SIG-M5 (cell line): Measurements from ENCODE around the gene POLRMT.
"Not testable (repeated sequence)": the region's sequence is repeated elsewhere in the genome, so short reads cannot be mapped to it uniquely, and the experiment has no call there.

Experiments
- DNase-seq: peaks from one replicate; lab custom pipeline; 2025; lab: John Stamatoyannopoulos, UW

POLRMT gene

GRCh38 chr19:626566-626965 is 6.8 kb downstream of the POLRMT start:
- not testable (repeated sequence) for DNase-seq

- DNase-seq: no peak
These were observed 8.1 kb downstream of the POLRMT start for GRCh38 chr19:625257-625656.

GRCh38 chr19:624433-625109 is 8.8 kb downstream of the POLRMT start:
- DNase-seq: no peak

- DNase-seq: no peak
These were observed 9.4 kb downstream of the POLRMT start for GRCh38 chr19:623974-624373.

DNA sequence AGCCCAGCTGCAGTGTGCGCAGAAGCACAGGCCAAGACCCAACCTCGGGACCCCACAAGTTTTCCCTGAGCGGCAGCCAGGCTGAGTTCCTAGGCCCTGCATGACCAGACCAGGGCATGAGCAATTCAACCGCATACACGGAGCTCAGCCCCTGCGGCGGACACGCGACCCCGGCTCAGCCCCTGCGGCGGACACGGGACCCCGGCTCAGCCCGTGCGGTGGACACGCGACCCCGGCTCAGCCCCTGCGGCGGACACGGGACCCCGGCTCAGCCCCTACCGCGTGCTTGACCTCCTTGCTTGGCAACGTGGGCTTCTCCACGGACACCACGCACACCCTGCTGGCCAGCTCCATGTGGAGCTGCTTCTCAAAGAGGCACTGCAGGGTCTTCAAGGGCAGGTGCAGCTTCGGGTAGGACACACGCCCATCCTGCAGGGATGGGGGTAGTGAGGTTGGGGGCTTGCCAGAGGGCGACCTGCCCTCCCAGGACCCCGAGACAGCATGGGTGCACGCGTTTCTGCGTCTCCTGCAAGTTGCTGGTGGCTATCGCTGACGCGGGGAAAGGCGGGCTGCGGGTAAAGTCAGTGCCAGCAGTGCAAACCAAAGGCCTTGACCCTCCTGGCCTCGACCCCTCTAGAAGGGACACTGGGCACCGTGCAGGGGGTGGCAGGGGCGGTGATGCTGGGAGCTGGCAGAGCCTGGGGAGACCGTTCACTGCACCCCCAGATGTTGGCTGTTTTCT is 10.0 kb downstream of the POLRMT start:
- no peak for DNase-seq

- no peak for DNase-seq
These were observed 10.7 kb downstream of the POLRMT start for GRCh38 chr19:622666-623065.

- no peak for DNase-seq
These were observed 11.5 kb downstream of the POLRMT start for GRCh38 chr19:621819-622218.

GRCh38 chr19:621191-621590 is 12.1 kb downstream of the POLRMT start:
- DNase-seq: not testable (repeated sequence)

DNA sequence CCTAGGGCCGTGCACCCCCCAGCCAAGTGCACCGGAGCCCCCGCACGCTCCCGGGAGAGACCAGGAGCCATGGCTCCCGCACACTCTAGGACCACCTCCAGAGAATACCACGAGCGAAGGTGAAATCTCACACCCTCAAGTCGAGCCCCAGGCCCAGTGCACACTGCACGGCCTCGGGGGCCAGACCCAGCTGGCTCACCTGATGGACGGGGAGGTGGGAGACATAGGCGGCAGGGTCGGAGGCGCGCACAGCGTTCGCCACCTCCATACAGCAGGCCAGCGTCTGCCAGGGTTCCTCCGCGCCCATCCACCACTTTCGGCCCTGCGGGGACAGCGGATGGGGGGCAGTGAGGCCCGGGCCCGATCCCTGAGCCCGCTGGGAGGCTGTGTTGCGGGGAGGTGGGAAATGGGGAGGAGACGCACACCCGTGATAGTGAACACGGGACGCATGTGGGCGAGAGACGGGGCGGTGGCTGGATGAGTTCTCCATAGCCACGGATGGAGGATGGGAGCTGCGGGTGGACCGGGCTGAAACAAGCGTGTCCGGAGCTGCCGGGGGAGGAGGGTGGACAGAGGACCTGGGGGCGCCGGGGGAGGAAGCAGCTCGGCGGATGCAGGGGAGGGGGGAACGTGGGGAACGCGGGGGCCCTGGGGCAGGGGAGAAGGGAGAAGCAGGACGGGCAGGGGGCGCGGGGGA is 13.0 kb downstream of the POLRMT start:
- DNase-seq: no peak

- DNase-seq: no peak
These were observed 13.9 kb downstream of the POLRMT start for GRCh38 chr19:619286-620002.

- no peak for DNase-seq
These were observed 14.6 kb downstream of the POLRMT start for GRCh38 chr19:618674-619285.

- no peak for DNase-seq
These were observed 15.1 kb downstream of the POLRMT start for GRCh38 chr19:618247-618619.

- no peak for DNase-seq
These were observed 15.6 kb downstream of the POLRMT start for GRCh38 chr19:617551-618246.

- DNase-seq: no peak
These were observed 16.4 kb downstream of the POLRMT start for GRCh38 chr19:616747-617526.

DNA sequence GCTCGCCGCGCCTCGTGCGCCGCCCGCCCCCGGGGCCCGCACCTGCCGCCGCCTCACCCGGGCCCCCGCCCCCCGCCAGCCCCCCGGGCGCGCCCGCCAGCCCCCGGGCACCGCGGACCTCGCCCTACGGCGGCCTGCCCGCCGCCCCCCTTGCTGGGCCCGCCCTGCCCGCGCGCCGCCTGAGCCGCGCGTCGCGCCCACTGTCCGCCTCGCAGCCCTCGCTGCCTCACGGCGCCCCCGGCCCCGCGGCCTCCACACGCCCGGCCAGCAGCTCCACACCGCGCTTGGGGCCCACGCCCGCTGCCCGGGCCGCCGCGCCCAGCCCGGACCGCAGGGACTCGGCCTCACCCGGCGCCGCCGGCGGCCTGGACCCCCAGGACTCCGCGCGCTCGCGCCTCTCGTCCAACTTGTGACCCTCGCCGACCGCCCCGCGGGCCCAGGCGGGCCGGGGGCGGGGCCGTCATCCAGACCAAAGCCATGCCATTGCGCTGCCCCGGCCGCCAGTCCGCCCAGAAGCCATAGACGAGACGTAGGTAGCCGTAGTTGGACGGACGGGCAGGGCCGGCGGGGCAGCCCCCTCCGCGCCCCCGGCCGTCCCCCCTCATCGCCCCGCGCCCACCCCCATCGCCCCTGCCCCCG is 17.2 kb downstream of the POLRMT start:
- no peak for DNase-seq

GRCh38 chr19:615619-616018 is 17.7 kb downstream of the POLRMT start:
- no peak for DNase-seq

- no peak for DNase-seq
These were observed 19.4 kb downstream of the POLRMT start for GRCh38 chr19:613732-614567.

DNA sequence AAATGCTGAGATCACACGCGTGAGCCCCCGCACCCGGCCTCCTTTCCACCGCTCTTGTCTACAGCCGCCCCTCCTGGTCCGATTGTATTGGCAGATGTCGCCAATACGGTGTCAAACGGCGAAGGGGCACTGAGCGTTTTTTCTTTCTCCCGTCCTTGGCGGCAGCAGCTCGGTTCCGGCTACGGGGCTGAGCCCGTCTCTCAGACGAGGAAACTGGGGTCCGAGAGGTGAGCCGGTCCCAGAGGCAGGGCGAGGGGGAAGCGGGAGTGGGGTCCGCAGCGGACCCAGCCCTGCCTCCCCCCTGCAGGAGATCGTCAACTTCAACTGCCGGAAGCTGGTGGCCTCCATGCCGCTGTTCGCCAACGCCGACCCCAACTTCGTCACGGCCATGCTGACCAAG is 20.4 kb downstream of the POLRMT start:
- DNase-seq: no peak

DNA sequence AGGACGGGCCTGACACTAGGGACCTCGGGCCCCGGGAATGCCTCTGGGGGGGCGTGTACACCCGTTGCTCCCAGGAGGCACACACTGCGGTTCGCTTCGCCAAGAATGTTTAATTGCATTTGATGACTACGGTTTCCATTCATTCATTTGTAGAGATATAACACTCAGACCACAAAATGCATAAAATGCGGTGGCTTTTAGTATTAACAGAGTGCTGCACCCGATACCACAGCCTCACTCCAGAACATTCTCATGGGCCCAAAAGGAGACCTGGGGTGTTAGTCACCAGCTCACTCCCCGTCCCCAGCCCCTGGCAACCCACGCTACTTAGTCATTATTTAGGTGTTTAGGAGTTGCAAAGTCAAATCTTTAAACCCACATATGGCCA is 21.9 kb downstream of the POLRMT start:
- no peak for DNase-seq
